Bronchial epithelial cell (primary cell): ENCODE data around the gene NAA38. TPM values are rescaled to one million over a fixed set of nuclear protein-coding genes. Genes with fewer than 3 reads are reported as not detected.

Source experiments
- DNase-seq: peaks from one replicate; pipeline ENCODE4 v3.0.0-alpha.2; 2010; ENCODE audit warnings: low read depth
- FAIRE-seq: peaks from 2 replicates; lab custom pipeline; 2011; peaks lifted over from hg19 to GRCh38; lab: Jason Lieb, UNC
- H3K27me3 ChIP-seq: 2 replicates; pipeline ENCODE4 v1.5.1; 2011; ENCODE audit warnings: low read length; ENCODE audit not compliant: control insufficient read depth, insufficient read depth
- H3K36me3 ChIP-seq: 2 replicates; pipeline ENCODE4 v1.5.1; 2011; ENCODE audit warnings: low read length; ENCODE audit not compliant: control insufficient read depth, insufficient read depth
- H3K4me3 ChIP-seq: 2 replicates; pipeline ENCODE4 v1.5.1; 2011; ENCODE audit warnings: mild to moderate bottlenecking, low read depth, low read length, control low read depth
- total RNA-seq: library from RNA; depleted of rRNA; stranded (reverse); fragments of >200 nt; gene quantifications from 2 replicates; pipeline ENCODE4 v1.2.1, GENCODE V29; 2014
- TF ChIP-seq, protein P1 (sequence below): IDR thresholded peaks from 2 replicates; pipeline ENCODE4 v1.5.1; 2011; ENCODE audit warnings: mild to moderate bottlenecking, moderate library complexity, low read length, control low read depth, inconsistent platforms; ENCODE audit not compliant: insufficient read depth, severe bottlenecking

The NAA38 gene
- total RNA-seq, 1 donor from 2014 or later = 36.6 TPM

DNA sequence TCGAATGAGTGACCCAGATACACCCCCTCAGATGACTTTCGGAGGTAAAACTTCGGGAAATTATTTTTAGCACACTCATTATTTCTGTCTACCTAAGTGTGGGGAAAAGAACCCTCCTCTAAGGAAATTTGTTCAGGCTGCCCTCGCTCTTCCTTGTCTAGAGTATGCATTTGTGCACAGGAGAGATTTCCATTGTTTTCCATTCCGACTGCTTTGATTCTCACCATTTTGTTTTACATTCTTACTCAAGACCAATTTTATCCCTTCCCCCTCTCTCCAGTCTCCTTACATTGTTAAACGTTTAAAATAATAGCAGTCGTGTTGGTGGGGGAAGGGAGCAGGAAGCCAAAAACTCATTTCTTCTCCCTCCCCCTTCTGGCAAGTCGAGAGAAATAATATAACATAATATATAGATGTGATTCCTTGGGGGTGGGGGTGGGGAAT lies 29.7 kb upstream of the NAA38 start:
- H3K4me3 ChIP-seq = peak overlapping the region; percentile 94
- FAIRE-seq (no peak), DNase-seq (no peak)
- H3K36me3 ChIP-seq = peaks cover 17% of the 10 kb centered on the region
- H3K27me3 ChIP-seq = no peaks in the 10 kb centered on the region
- TF ChIP-seq, protein P1, sequence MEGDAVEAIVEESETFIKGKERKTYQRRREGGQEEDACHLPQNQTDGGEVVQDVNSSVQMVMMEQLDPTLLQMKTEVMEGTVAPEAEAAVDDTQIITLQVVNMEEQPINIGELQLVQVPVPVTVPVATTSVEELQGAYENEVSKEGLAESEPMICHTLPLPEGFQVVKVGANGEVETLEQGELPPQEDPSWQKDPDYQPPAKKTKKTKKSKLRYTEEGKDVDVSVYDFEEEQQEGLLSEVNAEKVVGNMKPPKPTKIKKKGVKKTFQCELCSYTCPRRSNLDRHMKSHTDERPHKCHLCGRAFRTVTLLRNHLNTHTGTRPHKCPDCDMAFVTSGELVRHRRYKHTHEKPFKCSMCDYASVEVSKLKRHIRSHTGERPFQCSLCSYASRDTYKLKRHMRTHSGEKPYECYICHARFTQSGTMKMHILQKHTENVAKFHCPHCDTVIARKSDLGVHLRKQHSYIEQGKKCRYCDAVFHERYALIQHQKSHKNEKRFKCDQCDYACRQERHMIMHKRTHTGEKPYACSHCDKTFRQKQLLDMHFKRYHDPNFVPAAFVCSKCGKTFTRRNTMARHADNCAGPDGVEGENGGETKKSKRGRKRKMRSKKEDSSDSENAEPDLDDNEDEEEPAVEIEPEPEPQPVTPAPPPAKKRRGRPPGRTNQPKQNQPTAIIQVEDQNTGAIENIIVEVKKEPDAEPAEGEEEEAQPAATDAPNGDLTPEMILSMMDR = peak; percentile 8

DNA sequence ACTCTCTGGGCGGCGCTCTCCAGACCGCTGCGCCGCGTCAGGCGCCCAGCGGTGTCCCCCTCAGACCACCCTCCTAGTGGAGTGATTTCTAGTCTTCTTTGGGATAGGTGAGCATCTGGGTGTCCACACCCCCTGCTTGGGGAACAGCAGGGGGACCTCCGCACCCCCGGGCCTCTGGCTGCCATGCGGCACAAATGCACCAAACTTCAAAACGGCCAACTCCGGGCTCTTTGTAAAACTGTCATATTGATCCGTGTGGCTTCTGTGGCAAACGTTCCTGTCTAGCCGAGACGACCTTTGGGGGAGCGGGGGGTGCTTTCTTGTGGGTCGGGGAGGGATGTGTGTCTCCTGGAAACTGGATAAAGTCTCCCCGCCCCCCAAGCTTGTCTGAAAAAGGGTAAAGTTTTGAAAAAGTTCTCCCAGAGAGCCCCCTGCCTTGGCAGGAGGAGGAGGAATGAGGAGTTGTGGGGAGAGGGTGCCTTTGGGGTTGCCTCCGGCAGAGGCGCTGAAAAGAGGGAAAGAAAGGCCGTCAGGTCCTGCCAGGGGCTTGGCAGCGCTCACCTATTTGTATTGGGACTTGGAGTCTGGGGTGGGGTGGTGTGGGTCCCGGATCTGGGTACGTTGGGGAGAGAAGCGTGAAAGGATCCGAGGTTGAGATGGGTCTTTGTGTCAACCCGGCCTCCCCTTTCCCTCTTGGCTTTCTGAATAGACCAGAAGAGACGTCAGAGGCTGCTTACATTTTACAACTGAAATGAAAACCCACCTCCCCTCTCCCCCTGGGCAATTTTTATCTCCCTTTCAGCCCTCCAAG lies 29.1 kb upstream of the NAA38 start:
- FAIRE-seq (no peak), DNase-seq (peak; percentile 23)
- H3K27me3 ChIP-seq = no peaks in the 10 kb centered on the region
- TF ChIP-seq, protein P1 = no peak
- H3K36me3 ChIP-seq = peaks cover 13% of the 10 kb centered on the region
- H3K4me3 ChIP-seq = peak overlapping the region; percentile 94

DNA sequence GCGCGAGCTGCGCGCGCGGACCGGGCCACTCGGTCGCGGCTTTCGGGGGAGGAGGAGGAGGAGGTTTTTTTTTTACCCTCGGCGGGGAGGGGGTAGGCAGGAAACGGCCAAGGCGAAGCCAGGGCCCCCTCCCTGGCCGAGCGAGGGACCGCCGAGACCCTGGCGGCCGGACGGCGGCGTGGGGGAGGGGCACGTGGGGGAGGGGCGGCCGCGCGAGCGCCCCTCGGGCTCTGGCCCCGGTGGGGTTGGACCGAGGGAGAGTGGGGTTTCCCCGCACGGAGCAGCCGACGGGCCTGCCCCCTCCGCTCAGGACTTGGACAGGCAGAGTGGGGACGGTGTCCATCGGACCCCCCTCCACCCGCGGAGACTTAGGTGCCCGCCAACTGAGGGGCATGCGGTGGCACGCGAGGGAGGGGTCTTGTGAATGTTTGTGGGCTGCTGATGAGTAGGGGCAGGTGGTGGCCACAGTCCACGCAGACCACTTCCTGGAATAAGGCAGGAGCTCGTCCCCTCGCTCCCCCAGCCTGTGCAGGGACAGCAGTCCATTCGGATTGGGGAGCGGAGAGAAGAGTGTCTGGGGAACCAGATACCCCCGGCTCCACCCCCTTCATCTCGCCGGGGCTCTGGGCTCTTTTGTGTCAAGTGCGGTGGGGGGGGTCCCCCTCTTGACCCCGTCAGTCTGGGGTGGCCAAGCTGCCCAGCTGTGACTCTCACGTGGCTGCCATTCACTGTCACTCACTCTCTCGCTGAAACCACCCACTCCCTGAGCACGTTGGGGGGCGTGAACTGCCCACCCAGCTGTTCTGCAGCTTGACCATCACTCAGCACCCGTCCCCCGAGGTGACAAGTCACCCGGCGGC lies 28.2 kb upstream of the NAA38 start:
- TF ChIP-seq, protein P1 = no peak
- Histone ChIP-seq H3K27me3 (no peaks in the 10 kb centered on the region), H3K4me3 (peak overlapping the region; percentile 94), H3K36me3 (peaks cover 6% of the 10 kb centered on the region)
- DNase-seq (no peak), FAIRE-seq (no peak)

DNA sequence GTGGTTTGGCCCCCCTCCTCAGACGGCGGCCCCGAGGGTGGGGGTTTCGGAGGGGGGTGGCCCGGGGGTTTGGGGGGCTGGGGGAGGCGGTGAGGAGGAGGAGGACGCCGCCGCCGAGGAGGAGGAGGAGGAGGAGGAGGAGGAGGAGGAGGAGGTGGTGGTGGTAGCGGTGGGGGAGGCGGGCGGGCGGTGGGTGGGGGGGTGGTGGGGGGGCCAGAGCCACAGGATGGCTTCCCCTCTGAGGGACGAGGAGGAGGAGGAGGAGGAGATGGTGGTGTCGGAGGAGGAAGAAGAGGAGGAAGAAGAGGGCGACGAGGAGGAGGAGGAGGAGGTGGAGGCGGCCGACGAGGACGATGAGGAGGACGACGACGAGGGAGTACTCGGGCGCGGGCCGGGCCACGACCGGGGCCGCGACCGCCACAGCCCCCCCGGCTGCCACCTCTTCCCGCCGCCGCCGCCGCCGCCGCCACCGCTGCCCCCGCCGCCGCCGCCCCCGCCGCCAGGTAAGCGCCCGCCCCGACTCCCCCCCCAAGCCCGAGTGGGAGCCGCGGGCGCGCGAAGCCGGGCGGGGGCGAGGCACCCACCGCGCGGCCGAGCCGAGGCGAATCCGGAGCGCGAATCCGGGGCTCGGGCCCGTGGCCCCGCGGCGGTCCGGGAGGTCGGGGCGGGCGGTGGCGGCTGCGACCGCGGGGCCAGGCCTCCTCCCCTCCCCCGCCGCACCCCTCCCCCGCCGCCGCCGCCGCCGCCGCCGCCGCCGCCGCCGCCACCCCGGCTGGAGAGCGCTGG lies 27.4 kb upstream of the NAA38 start:
- no peak for DNase-seq
- Histone ChIP-seq H3K27me3 (no peaks in the 10 kb centered on the region), H3K4me3 (peak overlapping the region; percentile 94), H3K36me3 (peaks cover 3% of the 10 kb centered on the region)
- no peak for FAIRE-seq
- TF ChIP-seq, protein P1 = no peak

DNA sequence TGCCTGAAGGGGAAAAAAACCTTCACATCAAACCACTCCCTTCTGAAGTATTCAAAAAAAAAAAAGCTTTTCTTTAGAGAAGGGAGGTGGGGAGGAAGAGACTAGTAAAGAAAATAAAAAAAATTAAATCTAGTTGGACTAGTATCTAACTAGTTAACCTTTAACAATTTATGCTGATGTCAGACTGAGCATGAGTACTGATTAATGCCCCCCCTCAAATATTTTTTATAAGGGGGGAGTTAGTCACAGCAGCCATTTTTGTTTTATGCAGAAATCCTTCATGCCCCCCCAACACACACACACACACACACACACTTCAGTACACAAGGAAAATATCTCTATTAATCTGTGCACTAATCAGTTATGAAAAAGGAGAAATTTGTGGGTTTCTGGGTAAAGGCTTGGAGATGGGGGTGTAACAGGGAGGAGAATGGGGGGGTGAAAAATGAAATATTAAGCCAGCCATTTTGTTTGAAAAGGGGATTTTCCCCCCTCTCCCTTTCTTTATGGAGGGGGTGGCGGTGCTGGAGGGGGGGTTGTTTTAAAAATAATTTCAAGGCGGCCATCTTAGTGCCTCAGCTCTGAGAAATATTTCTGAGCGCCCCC lies 26.5 kb upstream of the NAA38 start:
- peak; percentile 22 for DNase-seq
- Histone ChIP-seq H3K36me3 (peaks cover 1% of the 10 kb centered on the region), H3K4me3 (peak overlapping the region; percentile 94), H3K27me3 (no peaks in the 10 kb centered on the region)
- TF ChIP-seq, protein P1 = no peak
- FAIRE-seq = no peak
